Stimulated activated CD4-positive, alpha-beta T cell treated with anti-CD3 and anti-CD28 coated beads, TNF-alpha, amount 100 ng/mL, for 48 hours (primary cell): ENCODE data around the gene NDUFA13.
A peak's percentile ranks its signal among the peaks of the same experiment; 100 is the strongest.

Experiments
- DNase-seq, 3 donors: peaks; one replicate each; pipeline ENCODE4 v3.0.0-alpha.2; 2020; ENCODE audit warnings: low read depth in 3 of 3

Gene NDUFA13

DNA sequence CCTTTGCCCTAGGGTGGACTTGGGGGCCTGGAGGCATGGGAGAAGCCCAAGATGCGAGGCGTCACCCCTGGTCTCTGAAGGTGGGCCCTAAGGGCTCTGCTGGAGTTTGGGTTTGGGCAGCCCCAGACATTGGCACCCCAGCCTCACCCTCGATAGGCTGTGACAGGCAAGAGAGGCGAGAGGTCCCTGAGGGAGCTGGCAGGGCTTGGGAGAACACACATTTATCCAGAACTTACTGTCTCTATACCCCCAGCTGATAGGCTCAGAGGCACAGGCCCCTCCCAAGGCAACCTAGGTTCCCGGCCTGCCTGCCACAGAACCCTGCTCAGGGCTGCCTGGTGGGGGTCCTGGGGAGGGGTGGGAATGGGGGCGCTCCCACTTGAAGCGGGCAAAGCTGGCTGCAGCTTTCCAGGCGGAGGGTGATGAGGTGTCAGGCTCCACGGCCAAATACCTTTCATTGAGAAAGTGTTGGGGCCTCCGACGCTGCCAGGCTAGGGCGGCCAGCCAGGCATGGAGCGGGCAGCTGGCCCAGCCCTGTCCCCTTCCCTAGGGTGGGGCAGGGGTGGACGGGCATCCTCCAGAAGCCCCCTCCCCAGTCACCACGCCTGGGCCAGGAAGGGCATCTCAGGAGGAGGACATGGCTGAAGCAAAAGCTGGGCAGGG lies 31.8 kb downstream of the NDUFA13 start:
- DNase-seq = no peak

- DNase-seq = no peak
These were observed 33.1 kb downstream of the NDUFA13 start for GRCh38 chr19:19548915-19549759.

- DNase-seq = no peak
These were observed 33.9 kb downstream of the NDUFA13 start for GRCh38 chr19:19549804-19550464.

DNA sequence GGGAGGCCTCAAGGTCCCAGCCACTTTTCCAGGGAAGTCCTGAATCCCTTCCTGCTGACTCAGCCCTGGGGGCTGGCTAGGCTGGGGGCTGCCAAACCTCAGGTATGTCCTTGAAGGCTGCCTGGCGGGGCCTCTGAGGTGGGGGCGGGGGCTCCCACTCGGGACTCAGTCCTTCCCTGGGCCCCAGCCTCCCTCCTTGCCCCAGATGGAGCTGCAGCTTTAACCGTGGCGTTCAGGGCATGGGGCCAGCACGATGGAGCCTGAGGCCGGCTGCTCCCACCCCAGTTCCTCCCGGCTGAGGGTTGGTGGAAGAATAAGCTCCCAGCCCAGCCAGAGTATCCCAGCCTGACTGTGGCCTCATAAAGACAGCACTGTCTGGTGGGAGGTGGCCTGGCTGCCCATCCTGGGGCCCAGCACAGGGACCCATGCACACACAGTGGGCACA lies 34.5 kb downstream of the NDUFA13 start:
- DNase-seq = no peak

- DNase-seq = no peak
These were observed 35.2 kb downstream of the NDUFA13 start for GRCh38 chr19:19550972-19551852.

DNA sequence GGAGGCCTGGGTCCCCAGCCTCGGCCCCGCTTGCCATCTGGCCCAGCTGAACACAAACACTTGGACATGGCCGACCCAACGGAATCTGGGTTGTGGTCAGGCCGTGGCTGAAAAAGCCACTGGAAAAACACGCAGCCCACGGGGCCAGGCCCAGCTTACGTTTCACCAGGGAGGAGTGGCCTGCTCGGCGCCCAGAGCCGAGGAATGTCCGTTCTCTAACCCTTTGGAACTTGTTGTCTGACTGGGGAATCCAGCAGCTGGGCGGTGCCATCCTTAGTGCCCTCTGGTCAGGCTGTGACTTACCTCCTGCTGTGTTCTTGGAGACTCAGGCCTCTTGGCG lies 35.8 kb downstream of the NDUFA13 start:
- no peak for DNase-seq

DNA sequence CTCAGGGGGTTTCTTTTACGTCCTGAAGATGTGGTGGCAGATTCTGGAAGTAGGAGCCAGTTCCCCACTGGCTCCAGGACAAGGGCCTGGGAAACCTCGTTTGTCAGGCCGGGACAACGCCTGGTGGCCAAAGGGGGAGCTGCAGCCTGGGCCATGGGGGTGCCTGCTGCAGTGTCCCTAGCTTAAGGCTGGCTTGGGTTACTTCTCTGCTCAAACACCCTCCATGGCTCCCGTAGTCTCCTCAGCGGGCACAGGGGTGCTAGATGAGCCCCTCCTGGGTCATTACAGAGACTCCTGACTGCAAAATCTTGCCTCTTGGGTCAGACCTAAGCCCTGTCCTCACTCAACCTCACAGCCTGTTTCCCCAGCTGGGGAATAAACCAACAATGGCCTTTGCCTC lies 36.8 kb downstream of the NDUFA13 start:
- no peak for DNase-seq

DNA sequence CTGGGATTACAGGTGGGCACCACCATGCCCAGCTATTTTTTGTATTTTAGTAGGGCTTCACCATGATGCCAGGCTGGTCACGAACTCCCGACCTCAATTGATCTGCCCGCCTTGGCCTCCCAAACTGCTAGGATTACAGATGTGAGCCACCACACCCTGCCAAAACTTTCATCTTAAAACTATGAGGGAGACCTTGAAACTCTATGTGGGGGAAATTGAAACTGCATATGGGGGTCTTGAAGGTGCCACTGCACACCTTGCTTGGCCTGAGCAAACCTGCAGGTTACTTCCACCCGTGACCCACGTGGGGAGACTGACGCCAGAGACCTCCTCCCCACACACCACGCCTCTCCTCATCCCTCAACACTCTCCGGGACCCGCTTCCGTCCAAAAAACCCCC lies 37.6 kb downstream of the NDUFA13 start:
- no peak for DNase-seq

GRCh38 chr19:19554074-19555023 lies 38.3 kb downstream of the NDUFA13 start:
- DNase-seq = peak; percentile 27 to 68 (median 44)

DNA sequence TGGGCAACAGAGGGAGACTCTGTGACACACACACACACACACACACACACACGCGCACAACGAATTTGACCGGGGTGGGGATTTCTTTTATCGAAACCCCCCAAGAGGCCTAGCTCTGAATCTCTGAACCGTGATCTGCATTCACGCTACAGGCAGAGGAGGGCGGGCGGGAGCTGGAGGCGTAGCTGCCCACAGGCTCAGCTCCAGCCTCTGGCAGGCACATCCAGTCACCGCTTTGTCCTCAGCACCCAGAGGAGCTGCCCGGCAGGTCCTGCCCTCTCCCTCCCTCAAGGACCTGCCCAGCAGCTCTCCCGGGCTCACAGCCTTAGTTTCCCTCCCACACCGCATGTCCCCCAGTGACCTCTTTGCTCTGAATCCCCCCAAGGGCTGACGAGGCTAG lies 42.0 kb downstream of the NDUFA13 start:
- no peak for DNase-seq

- no peak for DNase-seq
These were observed 42.6 kb downstream of the NDUFA13 start for GRCh38 chr19:19558636-19559035.

DNA sequence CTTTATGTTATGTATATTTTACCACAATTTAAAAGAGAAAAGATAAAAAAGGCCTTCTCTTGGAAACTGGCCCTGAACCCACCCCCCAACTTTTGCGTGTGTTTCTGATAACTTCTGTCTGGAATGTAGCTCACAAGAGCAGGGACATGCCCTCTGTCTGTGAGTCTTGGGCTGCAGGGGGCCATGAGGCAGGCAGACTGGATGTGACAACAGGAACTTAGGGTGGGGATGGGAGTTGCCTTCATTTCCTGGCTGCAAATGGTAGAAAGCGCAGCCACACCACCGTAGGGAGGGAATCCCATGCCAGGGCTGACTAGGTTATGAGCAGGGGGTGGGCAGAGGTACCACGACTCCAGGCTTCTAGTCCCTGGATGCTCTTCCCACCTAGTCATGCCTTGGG lies 43.9 kb downstream of the NDUFA13 start:
- DNase-seq = no peak

DNA sequence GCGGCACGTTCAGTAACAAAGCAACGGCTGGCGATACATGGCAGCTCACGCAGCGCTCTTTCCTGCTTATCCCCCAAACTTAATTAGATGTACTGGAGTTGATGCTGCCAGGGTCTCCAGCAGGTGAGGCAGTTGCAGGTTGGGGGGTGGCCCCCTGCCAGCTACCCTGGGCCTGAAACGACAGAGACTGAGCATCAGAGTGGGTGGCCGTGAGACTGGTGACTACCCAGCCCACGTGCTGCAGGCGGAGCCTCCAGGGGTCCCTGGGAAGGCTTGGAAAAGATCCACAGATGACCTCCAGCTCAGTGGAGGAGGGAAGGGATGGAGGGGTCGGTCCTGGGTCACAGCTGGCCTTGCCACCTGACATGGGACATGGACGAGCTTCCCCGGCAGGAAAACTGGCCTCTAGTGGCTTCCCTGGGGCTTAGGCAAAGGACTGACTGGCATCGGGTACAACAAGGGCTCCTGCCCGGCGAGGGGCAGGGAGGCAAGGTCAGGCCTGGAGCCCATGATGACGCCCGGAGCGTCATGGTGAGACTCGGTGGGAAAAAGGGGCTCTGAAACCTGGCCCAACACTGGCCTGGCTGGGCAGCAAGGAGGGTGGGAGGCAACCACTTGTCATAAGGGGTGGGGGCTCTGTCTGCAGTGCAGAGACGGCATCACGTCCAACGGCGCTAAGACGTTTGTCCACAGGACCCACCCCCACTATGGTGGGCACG lies 46.1 kb downstream of the NDUFA13 start:
- no peak for DNase-seq

DNA sequence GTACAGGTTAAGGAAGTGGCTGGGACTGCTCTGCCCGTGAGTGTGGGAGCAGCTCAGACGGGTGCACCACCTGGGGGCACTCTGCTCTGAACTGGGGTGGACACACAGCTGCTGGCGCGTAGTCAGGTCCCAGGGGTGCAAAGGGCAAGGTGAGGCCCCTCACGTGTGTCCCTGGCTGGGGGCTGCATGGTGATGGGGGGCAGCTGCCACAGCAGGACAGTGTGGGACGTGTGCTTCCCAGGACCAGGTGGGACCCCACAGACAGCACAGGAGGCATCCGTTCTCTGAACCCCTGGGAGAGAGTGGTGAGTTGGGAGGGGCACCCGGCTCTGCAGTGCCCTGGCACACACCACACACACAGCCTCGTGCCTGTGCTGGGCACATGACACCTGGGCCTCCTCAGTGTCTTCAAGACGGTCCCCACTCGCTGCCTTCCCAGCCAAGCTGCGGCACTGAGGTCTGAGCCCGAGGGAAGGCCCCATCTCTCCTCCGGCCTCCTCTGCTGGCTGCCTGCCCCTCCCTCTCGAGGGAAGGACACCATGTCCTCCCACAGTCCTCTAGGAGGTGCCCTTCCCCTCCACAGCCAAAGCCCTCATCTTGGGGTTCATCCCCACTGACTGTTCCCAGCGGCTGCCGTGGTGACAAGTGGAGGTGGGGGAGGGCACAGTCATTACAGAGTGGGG lies 46.8 kb downstream of the NDUFA13 start:
- no peak for DNase-seq

DNA sequence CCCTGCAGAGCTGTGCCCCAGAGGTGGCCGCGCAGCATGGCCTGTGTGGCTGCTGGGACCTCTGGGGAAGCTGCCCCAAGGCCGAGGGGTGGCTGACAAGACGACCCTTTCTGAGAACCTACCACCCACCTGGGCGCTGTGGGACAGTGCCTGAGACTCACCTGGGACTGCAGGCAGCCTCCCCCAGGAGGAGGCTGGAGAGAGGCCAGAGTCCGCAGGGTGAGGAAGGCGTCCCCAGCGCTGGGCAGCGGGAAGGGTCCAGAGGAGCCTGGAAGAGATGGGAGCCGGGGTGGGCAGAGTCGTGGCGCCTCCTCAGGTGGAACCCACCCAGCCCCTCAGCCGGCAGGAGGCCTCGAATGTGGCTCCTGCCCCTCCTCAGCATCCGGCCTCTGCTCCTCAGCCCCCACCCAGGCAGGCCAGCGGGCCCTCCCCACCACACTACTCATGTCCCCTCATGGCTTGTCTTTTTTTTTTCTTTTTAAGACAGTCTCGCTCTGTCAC lies 47.4 kb downstream of the NDUFA13 start:
- no peak for DNase-seq

GRCh38 chr19:19566306-19566705 lies 50.3 kb downstream of the NDUFA13 start:
- DNase-seq = no peak

DNA sequence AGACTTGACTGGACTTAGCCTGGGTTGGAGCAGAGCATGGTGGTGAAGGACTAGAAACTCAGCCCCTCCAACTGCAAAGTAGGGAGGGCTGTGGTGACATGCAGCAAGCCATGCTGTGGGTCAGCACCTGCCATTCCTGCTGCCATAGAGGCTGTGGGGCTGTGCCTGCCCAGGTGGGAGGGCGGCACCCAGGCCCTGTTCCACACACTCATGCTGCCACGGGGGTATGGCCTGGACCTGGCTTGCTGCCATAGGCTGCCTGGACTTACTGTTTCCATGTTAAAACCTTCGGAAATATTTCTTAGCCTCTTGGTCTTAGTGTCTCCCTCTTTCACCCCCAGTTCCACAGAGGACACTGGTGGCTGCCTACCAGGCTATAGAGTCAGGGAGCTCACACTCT lies 51.4 kb downstream of the NDUFA13 start:
- DNase-seq = no peak

DNA sequence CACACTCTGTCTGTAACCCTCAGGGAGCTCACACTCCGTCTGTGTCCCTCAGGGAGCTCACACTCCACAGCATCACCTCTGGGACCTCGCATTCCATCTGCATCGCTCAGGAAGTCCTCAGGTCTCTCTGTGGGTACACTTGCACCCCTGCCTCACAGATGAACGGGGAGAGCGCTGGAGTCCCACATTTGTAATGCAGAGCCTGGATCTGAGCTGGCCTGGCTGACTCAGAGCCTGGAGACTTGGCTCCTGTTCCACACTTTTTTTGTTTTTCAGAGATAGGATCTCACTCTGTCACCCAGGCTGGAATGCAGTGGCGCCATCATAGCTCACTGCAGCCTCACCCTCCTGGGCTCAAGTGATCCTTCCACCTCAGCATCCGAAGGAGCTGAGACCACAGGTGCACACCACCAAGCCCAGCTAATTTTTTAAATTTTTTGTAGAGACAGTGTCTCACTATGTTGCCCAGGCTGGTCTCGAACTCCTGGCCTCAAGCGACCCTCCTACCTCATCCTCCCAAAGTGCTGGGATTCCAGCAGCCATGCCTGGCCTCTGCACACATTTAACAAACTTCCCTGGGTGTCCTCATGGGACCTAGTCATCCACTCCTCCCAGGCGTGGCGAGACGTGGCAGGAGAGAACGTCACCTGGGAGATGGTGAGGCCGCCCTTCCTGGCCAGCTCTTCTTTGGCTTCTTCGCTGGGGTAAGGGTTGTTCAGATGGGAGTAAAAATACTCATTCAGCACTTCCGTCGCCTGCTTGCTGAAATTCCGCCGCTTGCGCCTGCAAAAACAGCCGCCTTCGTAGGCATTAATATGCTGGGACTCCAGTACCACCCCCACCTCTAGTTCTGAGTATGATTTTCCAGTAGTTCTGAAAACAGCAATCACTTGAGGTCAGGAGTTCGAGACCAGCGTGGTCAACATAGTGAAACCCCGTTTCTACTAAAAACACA lies 53.1 kb downstream of the NDUFA13 start:
- no peak for DNase-seq
